ENCODE results near the gene GLRX5. TPM values are rescaled to one million over a fixed set of nuclear protein-coding genes. Genes with fewer than 3 reads are reported as not detected.

GLRX5 gene
- total RNA-seq, 3 donors from 2014 or later = 29.1 to 36.1 (median 33.6) TPM

GRCh38 chr14:95548328-95548929 is 13.6 kb downstream of the GLRX5 start:
- no peaks in the 10 kb centered on the region for H3K27me3 ChIP-seq
- H3K4me3 ChIP-seq = no peak overlapping the region
- TF ChIP-seq CTCF (IDR thresholded peaks at IDR 0.05) (no peak), POLR2A (IDR thresholded peaks at IDR 0.05) (no peak), POLR2AphosphoS5 (IDR thresholded peaks at IDR 0.05) (no peak)
- H3K4me1 ChIP-seq = peaks cover 0 to 6% of the 10 kb centered on the region in 2 donors
- DNase-seq (ENCODE audit: low spot score in 2 of 2) = no peak
- intact Hi-C loops (cut with DNase I; ENCODE audit: low total_unique reads) = no loop called here
- H3K9me3 ChIP-seq = no peaks in the 10 kb centered on the region
- H3K27ac ChIP-seq = peak overlapping the region; percentile 78
- no peaks in the 10 kb centered on the region for H3K36me3 ChIP-seq

GRCh38 chr14:95549656-95550585 is 15.1 kb downstream of the GLRX5 start:
- intact Hi-C loops (cut with DNase I; ENCODE audit: low total_unique reads) = no loop called here
- TF ChIP-seq POLR2A (IDR thresholded peaks at IDR 0.05) = no peak
- no peak for TF ChIP-seq CTCF (IDR thresholded peaks at IDR 0.05)
- no peak for TF ChIP-seq POLR2AphosphoS5 (IDR thresholded peaks at IDR 0.05)
- no peak overlapping the region for H3K27ac ChIP-seq
- peaks cover 0 to 6% of the 10 kb centered on the region in 2 donors for H3K4me1 ChIP-seq
- DNase-seq (ENCODE audit: low spot score in 2 of 2) = no peak
- no peaks in the 10 kb centered on the region for H3K9me3 ChIP-seq
- no peaks in the 10 kb centered on the region for H3K27me3 ChIP-seq
- no peak overlapping the region for H3K4me3 ChIP-seq
- H3K36me3 ChIP-seq = no peaks in the 10 kb centered on the region

- Histone ChIP-seq H3K36me3 (no peaks in the 10 kb centered on the region), H3K27ac (no peak overlapping the region), H3K27me3 (no peaks in the 10 kb centered on the region), H3K4me3 (no peak overlapping the region), H3K4me1 (peaks cover 0 to 6% of the 10 kb centered on the region in 2 donors), H3K9me3 (no peaks in the 10 kb centered on the region)
- no peak for TF ChIP-seq CTCF (IDR thresholded peaks at IDR 0.05)
- no peak for TF ChIP-seq POLR2A (IDR thresholded peaks at IDR 0.05)
- no peak for TF ChIP-seq POLR2AphosphoS5 (IDR thresholded peaks at IDR 0.05)
- DNase-seq (ENCODE audit: low spot score in 2 of 2) = no peak
- intact Hi-C loops (cut with DNase I; ENCODE audit: low total_unique reads) = no loop called here
These were observed 16.6 kb downstream of the GLRX5 start for GRCh38 chr14:95551435-95551834.

- DNase-seq (ENCODE audit: low spot score in 2 of 2) = no peak
- Histone ChIP-seq H3K4me1 (no peaks in the 10 kb centered on the region), H3K27ac (no peak overlapping the region), H3K9me3 (no peaks in the 10 kb centered on the region), H3K36me3 (no peaks in the 10 kb centered on the region), H3K4me3 (no peak overlapping the region), H3K27me3 (no peaks in the 10 kb centered on the region)
- intact Hi-C loops (cut with DNase I; ENCODE audit: low total_unique reads) = no loop called here
- TF ChIP-seq CTCF (IDR thresholded peaks at IDR 0.05) (no peak), POLR2AphosphoS5 (IDR thresholded peaks at IDR 0.05) (no peak), POLR2A (IDR thresholded peaks at IDR 0.05) (no peak)
These were observed 18.3 kb downstream of the GLRX5 start for GRCh38 chr14:95553141-95553540.

GRCh38 chr14:95555053-95555452 is 20.2 kb downstream of the GLRX5 start:
- Histone ChIP-seq H3K4me1 (no peaks in the 10 kb centered on the region), H3K4me3 (no peak overlapping the region), H3K36me3 (no peaks in the 10 kb centered on the region), H3K9me3 (no peaks in the 10 kb centered on the region), H3K27ac (no peak overlapping the region), H3K27me3 (no peaks in the 10 kb centered on the region)
- intact Hi-C loops (cut with DNase I; ENCODE audit: low total_unique reads) = no loop called here
- no peak for DNase-seq (ENCODE audit: low spot score in 2 of 2)
- TF ChIP-seq POLR2A (IDR thresholded peaks at IDR 0.05) (no peak), POLR2AphosphoS5 (IDR thresholded peaks at IDR 0.05) (no peak), CTCF (IDR thresholded peaks at IDR 0.05) (no peak)

All from breast epithelium (tissue), 4 donors.